Duodenal mucosa (tissue), 2 donors: ENCODE data around the gene CEP43.
A peak's percentile ranks its signal among the peaks of the same experiment; 100 is the strongest.

Source experiments
- H3K27ac ChIP-seq: one replicate; pipeline ENCODE4 v1.7.0; 2013; ENCODE audit warnings: low read depth, low read length
- H3K27me3 ChIP-seq, 2 donors: one replicate each; pipeline ENCODE4 v1.7.0; 2013; ENCODE audit warnings: low read length in 2 of 2, control low read depth in 1 of 2; ENCODE audit not compliant: insufficient read depth in 2 of 2, control insufficient read depth in 1 of 2
- H3K36me3 ChIP-seq, 2 donors: one replicate each; pipeline ENCODE4 v1.7.0; 2013; ENCODE audit warnings: low read length in 2 of 2, control low read depth in 1 of 2; ENCODE audit not compliant: insufficient read depth in 2 of 2, control insufficient read depth in 1 of 2
- H3K4me1 ChIP-seq, 2 donors: one replicate each; pipeline ENCODE4 v1.7.0; 2013; ENCODE audit warnings: low read length in 2 of 2, control low read depth in 1 of 2; ENCODE audit not compliant: insufficient read depth in 2 of 2, control insufficient read depth in 1 of 2
- H3K4me3 ChIP-seq, 2 donors: one replicate each; pipeline ENCODE4 v1.7.0; 2013; ENCODE audit warnings: low read length in 2 of 2, low read depth in 1 of 2
- H3K9ac ChIP-seq, 2 donors: one replicate each; pipeline ENCODE4 v1.7.0; 2013; ENCODE audit warnings: low read length in 2 of 2, low read depth in 1 of 2
- H3K9me3 ChIP-seq, 2 donors: one replicate each; pipeline ENCODE4 v1.7.0; 2013; ENCODE audit warnings: low read length in 2 of 2, control low read depth in 1 of 2; ENCODE audit not compliant: control insufficient read depth in 1 of 2

CEP43 gene

DNA sequence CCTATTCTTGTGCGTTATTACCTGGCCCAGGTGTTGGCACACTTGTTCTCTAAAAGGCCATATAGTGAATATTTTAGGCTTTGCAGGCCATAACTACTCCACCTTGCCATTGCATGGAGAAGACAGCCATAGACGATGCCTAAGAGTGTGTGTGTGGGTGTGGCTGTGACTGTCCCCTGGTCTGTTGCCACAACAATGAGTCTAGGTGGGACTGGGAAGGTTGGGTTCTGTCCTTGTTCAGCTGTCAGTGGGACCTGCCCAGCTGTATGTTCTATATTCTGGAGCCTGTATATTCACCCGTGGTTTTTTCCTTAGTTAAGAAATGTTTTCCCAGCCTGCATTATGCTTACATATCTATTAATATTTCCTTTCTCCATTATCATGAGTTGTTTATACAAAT is 38.6 kb downstream of the CEP43 start:
- Histone ChIP-seq H3K9ac (no peak overlapping the region), H3K4me3 (no peak overlapping the region), H3K4me1 (no peaks in the 10 kb centered on the region), H3K9me3 (no peaks in the 10 kb centered on the region), H3K27ac (no peak overlapping the region), H3K27me3 (no peaks in the 10 kb centered on the region), H3K36me3 (peaks cover 28 to 50% of the 10 kb centered on the region in 2 donors)

DNA sequence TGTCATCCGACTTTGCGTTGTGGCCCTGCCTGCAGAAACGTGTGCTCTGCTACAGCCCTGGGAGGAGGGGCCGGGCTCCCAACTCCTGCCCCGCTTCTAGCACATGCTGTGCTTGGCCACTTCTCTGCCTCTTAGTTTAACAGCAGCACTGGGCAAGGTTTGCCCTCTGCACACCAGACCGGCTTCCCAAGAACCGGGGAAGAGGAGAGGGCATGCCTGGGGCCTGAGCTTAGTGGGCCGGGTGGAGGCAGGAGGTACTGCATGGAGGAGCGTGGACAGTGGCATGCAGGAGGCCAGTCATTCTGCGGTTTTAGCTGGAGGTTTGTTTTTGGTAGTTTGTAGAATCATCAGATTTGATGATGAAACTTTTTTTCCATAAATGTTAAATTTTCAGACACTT is 45.5 kb downstream of the CEP43 start:
- Histone ChIP-seq H3K4me3 (no peak overlapping the region), H3K27me3 (no peaks in the 10 kb centered on the region), H3K4me1 (peaks cover 11 to 12% of the 10 kb centered on the region in 2 donors), H3K9ac (no peak overlapping the region), H3K36me3 (peaks cover 0 to 17% of the 10 kb centered on the region in 2 donors), H3K9me3 (no peaks in the 10 kb centered on the region), H3K27ac (no peak overlapping the region)

DNA sequence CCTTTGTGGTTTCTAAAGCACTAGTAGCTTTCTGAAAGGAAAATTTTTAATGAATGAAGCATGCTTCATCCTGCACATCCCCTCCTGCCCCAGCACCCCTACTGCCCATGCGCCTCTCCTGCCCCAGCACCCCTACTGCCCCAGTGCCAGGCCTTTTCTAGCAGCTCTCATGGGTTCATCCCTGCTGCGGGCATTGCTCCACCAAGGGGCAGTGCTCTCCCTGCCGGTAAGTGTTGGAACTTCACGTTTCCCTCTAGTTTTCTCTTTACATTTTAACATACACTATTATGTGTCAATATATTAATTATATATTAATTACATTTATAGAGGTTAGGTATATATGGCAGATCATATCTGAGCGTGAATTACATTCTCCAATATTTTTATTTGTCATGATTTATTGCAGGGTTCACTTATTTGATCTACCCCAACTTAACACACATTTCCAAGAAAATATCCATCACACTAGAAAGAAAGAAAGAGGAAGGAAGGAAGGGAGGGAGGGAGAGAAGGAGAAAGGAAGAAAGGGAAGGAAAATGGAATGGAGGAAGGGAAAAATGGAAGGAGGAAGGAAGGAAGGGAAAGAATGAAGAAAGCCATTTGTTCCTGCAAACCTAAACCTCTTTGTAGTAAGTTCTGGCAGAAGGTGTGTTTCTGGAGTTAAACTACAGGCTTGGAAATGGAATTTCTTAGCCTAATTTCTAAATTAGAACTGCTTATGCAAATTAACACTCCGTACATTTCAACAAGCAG is 46.8 kb downstream of the CEP43 start:
- H3K27ac ChIP-seq, result no peak overlapping the region
- H3K9me3 ChIP-seq, result no peaks in the 10 kb centered on the region
- H3K9ac ChIP-seq, result no peak overlapping the region
- no peaks in the 10 kb centered on the region for H3K27me3 ChIP-seq
- H3K4me3 ChIP-seq, result no peak overlapping the region
- peaks cover 0 to 14% of the 10 kb centered on the region in 2 donors for H3K36me3 ChIP-seq
- peaks cover 11 to 12% of the 10 kb centered on the region in 2 donors for H3K4me1 ChIP-seq

DNA sequence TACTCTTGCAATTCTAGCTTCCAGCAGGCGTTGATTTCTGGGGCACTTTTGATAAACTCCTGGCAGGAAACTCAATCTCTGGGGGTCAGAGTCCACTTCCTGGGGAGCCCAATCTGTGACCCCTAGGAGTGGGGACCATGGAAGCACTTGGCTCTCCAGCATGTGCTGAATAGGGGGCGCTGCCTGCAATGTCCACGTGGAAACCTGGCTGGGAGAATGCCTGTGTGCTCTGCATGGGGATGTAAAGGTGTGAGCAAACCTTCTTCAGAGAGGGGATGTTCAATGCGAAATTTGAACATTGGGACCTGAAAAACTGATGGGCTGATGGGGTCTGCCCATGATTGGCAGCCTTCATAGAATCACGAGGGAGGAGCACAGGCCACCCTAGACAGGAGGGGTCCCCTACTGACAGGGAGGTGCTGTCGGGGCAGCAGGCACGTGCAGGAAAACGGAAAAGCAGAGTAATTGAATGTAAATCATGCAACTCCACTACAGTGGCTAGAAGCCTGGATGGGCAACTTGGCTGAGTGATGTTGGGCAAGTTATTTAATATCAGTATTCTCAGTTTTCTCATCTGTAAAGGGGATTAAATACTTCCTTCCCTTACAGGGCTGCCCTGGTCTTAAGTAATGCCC is 47.8 kb downstream of the CEP43 start:
- H3K4me1 ChIP-seq, result peaks cover 11 to 12% of the 10 kb centered on the region in 2 donors
- no peak overlapping the region for H3K27ac ChIP-seq
- H3K36me3 ChIP-seq, result peaks cover 0 to 9% of the 10 kb centered on the region in 2 donors
- no peaks in the 10 kb centered on the region for H3K9me3 ChIP-seq
- no peak overlapping the region for H3K4me3 ChIP-seq
- H3K27me3 ChIP-seq, result no peaks in the 10 kb centered on the region
- H3K9ac ChIP-seq, result no peak overlapping the region

DNA sequence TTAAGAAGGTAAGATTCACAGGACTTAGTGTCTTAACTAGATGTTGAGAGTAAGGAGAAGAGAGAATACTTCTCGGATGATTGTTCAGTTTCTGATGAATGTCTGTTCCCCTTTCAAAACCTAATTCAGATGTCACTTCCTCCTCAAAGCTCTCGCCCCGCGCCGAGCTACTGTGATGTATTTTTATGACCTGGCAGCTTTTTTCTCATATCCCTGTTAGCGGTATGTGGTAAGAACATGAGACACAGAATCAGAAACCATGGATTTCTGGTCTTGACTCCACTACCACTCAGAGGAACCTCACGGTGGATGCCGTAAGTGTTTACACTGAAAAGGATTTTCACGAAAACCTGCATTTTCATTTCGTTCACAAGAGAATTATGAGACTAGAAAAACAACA is 48.4 kb downstream of the CEP43 start:
- Histone ChIP-seq H3K27me3 (no peaks in the 10 kb centered on the region), H3K4me1 (peaks cover 11 to 12% of the 10 kb centered on the region in 2 donors), H3K9me3 (no peaks in the 10 kb centered on the region), H3K9ac (no peak overlapping the region), H3K27ac (peak overlapping the region; percentile 22), H3K36me3 (peaks cover 0 to 5% of the 10 kb centered on the region in 2 donors), H3K4me3 (peak overlapping the region in 1 of 2 donors; percentile 3)
